Measurements from ENCODE around the gene SPNS1.

SPNS1 gene

GRCh38 chr16:29022196-29022595 lies 47.6 kb downstream of the SPNS1 start:
- DNase-seq (ENCODE audit: extremely low spot score) = no peak
- ChIA-PET POLR2A (no interaction called here), CTCF (no interaction called here)
- no peak for TF ChIP-seq CTCF (IDR thresholded peaks at IDR 0.05; ENCODE audit: control extremely low read depth, extremely low read depth, low read depth, missing control alignments)

GRCh38 chr16:29023279-29024277 lies 49.0 kb downstream of the SPNS1 start:
- ChIA-PET CTCF (interaction anchor here (1.3 kb wide), 1 partner anchor 24 kb away, joined by 3 read pairs; no protein-coding TSS in a partner anchor), POLR2A (no interaction called here)
- TF ChIP-seq CTCF (IDR thresholded peaks at IDR 0.05; ENCODE audit: control extremely low read depth, extremely low read depth, low read depth, missing control alignments) = no peak
- DNase-seq (ENCODE audit: extremely low spot score) = no peak

DNA sequence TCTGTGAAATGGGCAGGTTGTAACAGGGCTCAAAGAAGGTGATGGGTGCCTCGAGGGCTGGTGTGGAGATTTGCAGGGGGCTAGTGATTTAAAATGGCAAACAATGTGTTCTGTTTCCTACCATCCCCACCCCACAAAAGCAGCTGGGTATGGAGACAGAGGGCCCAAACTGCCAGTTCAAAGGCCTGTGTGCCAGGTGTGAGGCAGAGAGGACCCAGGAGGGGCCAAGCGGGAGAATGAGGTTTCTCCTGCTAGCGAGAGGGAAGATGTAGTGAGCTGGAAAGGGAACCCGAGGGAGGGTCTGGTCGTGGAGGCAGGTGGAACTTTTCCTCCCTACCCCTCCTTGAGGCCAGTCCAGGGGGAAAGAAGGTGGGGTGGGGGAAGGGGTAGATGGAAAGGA lies 49.7 kb downstream of the SPNS1 start:
- no peak for TF ChIP-seq CTCF (IDR thresholded peaks at IDR 0.05; ENCODE audit: control extremely low read depth, extremely low read depth, low read depth, missing control alignments)
- ChIA-PET POLR2A (no interaction called here), CTCF (interaction anchor here (1.3 kb wide), 1 partner anchor 24 kb away, joined by 3 read pairs; no protein-coding TSS in a partner anchor)
- no peak for DNase-seq (ENCODE audit: extremely low spot score)

DNA sequence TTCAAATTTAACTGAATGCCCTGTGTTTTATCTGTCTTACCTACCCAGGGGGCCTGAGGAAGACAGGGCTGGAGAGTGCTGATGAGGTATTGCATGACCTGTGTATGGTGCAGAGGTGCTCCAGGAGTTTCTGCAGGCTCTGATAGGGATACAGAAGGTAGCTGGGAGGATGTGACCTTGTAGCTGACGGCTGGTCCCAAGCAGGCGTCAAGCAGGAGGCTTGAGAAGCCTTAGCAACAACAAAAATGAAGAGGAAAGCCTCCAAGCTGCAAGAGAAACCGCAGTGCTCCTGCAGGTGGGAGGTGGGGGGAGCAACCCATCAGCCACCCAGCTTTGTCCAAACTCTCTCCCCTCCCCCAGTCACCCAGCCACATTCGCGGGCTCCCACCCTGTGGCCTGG lies 50.6 kb downstream of the SPNS1 start:
- ChIA-PET POLR2A (no interaction called here), CTCF (no interaction called here)
- no peak for DNase-seq (ENCODE audit: extremely low spot score)
- TF ChIP-seq CTCF (IDR thresholded peaks at IDR 0.05; ENCODE audit: control extremely low read depth, extremely low read depth, low read depth, missing control alignments) = no peak

GRCh38 chr16:29025735-29026134 lies 51.2 kb downstream of the SPNS1 start:
- ChIA-PET POLR2A (no interaction called here), CTCF (no interaction called here)
- no peak for TF ChIP-seq CTCF (IDR thresholded peaks at IDR 0.05; ENCODE audit: control extremely low read depth, extremely low read depth, low read depth, missing control alignments)
- no peak for DNase-seq (ENCODE audit: extremely low spot score)

GRCh38 chr16:29028457-29029167 lies 54.0 kb downstream of the SPNS1 start:
- no peak for DNase-seq (ENCODE audit: extremely low spot score)
- POLR2A ChIA-PET = no interaction called here
- CTCF ChIA-PET = no interaction called here
- TF ChIP-seq CTCF (IDR thresholded peaks at IDR 0.05; ENCODE audit: control extremely low read depth, extremely low read depth, low read depth, missing control alignments) = no peak

Measured in GM10248 (cell line).